NCI-H1417 treated with DMSO at 0.1 percent for 48 hours (cell line): ENCODE results near the gene OGG1.

Experiments
- DNase-seq: peaks from one replicate; lab custom pipeline; 2025; lab: John Stamatoyannopoulos, UW

The OGG1 gene

GRCh38 chr3:9727743-9728142 lies 22.0 kb upstream of the OGG1 start:
- DNase-seq: no peak

GRCh38 chr3:9729419-9729818 lies 20.3 kb upstream of the OGG1 start:
- no peak for DNase-seq

GRCh38 chr3:9730657-9731205 lies 19.0 kb upstream of the OGG1 start:
- no peak for DNase-seq

- peak; percentile 52 for DNase-seq
Observed at GRCh38 chr3:9731206-9732079, 18.3 kb upstream of the OGG1 start, which contains the start of gene BRPF1. TSS of gene BRPF1 (plus strand) at chr3:9731735. CDS start at chr3:9734141, 2,406 bp downstream.

- no peak for DNase-seq
Observed at GRCh38 chr3:9732080-9732739, 17.5 kb upstream of the OGG1 start.

GRCh38 chr3:9732740-9733115 lies 17.0 kb upstream of the OGG1 start:
- no peak for DNase-seq

GRCh38 chr3:9736831-9737230 lies 12.9 kb upstream of the OGG1 start:
- DNase-seq: no peak

GRCh38 chr3:9739181-9739580 lies 10.6 kb upstream of the OGG1 start:
- DNase-seq: no peak

- no peak for DNase-seq
Observed at GRCh38 chr3:9742560-9742959, 7.2 kb upstream of the OGG1 start.

GRCh38 chr3:9743548-9743947 lies 6.2 kb upstream of the OGG1 start:
- DNase-seq: no peak

- DNase-seq: no peak
Observed at GRCh38 chr3:9744162-9744561, 5.6 kb upstream of the OGG1 start.

GRCh38 chr3:9745521-9745920 lies 4.2 kb upstream of the OGG1 start:
- DNase-seq: no peak

- no peak for DNase-seq
Observed at GRCh38 chr3:9746330-9746729, 3.4 kb upstream of the OGG1 start.

GRCh38 chr3:9747267-9747666 lies 2.5 kb upstream of the OGG1 start:
- DNase-seq: no peak

- DNase-seq: no peak
Observed at GRCh38 chr3:9748031-9748430, 1.7 kb upstream of the OGG1 start.

- DNase-seq: no peak
Observed at GRCh38 chr3:9749296-9749644, 482 bp upstream of the OGG1 start.

GRCh38 chr3:9750556-9751411 lies 1.0 kb downstream of the OGG1 start:
- DNase-seq: no peak

GRCh38 chr3:9754678-9755077 lies 4.9 kb downstream of the OGG1 start:
- DNase-seq: no peak

- no peak for DNase-seq
Observed at GRCh38 chr3:9757427-9757826, 7.7 kb downstream of the OGG1 start.

GRCh38 chr3:9760779-9761505 lies 11.2 kb downstream of the OGG1 start:
- no peak for DNase-seq

GRCh38 chr3:9761919-9762318 lies 12.2 kb downstream of the OGG1 start:
- no peak for DNase-seq

GRCh38 chr3:9762871-9763270 lies 13.1 kb downstream of the OGG1 start:
- no peak for DNase-seq
